ENCODE data around the gene AK5.

GRCh38 chr1:77395051-77395450 lies 113.2 kb downstream of the AK5 start:
- TF ChIP-seq CTCF (IDR thresholded peaks at IDR 0.05 in 8 of 11, conservative IDR thresholded peaks at IDR 0.05 in 3 of 11) (no peak), POLR2A (IDR thresholded peaks at IDR 0.05) (no peak), POLR2AphosphoS5 (IDR thresholded peaks at IDR 0.05) (no peak)
